GM23338 (cell line): ENCODE measurements around the gene MS4A13. TPM values are rescaled to one million over a fixed set of nuclear protein-coding genes. Genes with fewer than 3 reads are reported as not detected.

Source experiments
- ATAC-seq: fragments of 200-7000 bp; cut with Tn5 transposase; 3 replicates; pipeline ENCODE4 v1.9.1; 2020
- DNase-seq: peaks from one replicate; pipeline ENCODE4 v3.0.0-alpha.2; 2015; ENCODE audit warnings: low spot score
- H2AFZ ChIP-seq: fragments of 200-600 bp; sonication (generic); 2 replicates; pipeline ENCODE4 v1.8.0; 2016; ENCODE audit warnings: antibody characterized with exemption, mild to moderate bottlenecking, moderate library complexity
- H3F3A ChIP-seq: fragments of 200-600 bp; sonication (generic); replicated peaks from 2 replicates; pipeline ENCODE4 v1.8.0; 2017; ENCODE audit warnings: antibody characterized with exemption, mixed run types, low read depth
- H3K27ac ChIP-seq: fragments of 200-600 bp; sonication (generic); 2 replicates; pipeline ENCODE4 v1.6.1; 2016; ENCODE audit warnings: low read depth
- H3K27me3 ChIP-seq: fragments of 200-600 bp; sonication (generic); 2 replicates; pipeline ENCODE4 v1.8.0; 2016; ENCODE audit warnings: mild to moderate bottlenecking, mixed run types, moderate library complexity; ENCODE audit not compliant: insufficient read depth
- H3K36me3 ChIP-seq: fragments of 200-600 bp; sonication (generic); 2 replicates; pipeline ENCODE4 v1.8.0; 2016; ENCODE audit warnings: mild to moderate bottlenecking; ENCODE audit not compliant: insufficient read depth
- H3K4me1 ChIP-seq: fragments of 200-600 bp; sonication (generic); 2 replicates; pipeline ENCODE4 v1.8.0; 2016; ENCODE audit warnings: mild to moderate bottlenecking, moderate library complexity; ENCODE audit not compliant: insufficient read depth
- H3K4me2 ChIP-seq: fragments of 200-600 bp; sonication (generic); 2 replicates; pipeline ENCODE4 v1.7.1; 2017; ENCODE audit warnings: mixed run types
- H3K4me3 ChIP-seq: fragments of 200-600 bp; sonication (generic); 2 replicates; pipeline ENCODE4 v1.6.1; 2016; ENCODE audit warnings: mixed run types
- H3K79me2 ChIP-seq: fragments of 200-600 bp; sonication (generic); replicated peaks from 2 replicates; pipeline ENCODE4 v1.8.0; 2017; ENCODE audit warnings: mild to moderate bottlenecking; ENCODE audit not compliant: insufficient read depth
- H3K9me2 ChIP-seq: fragments of 200-600 bp; sonication (generic); 2 replicates; pipeline ENCODE4 v1.8.0; 2017; ENCODE audit not compliant: insufficient read depth
- H4K20me1 ChIP-seq: fragments of 200-600 bp; sonication (generic); replicated peaks from 2 replicates; pipeline ENCODE4 v1.8.0; 2017; ENCODE audit warnings: mild to moderate bottlenecking; ENCODE audit not compliant: insufficient read depth
- H3K27ac Mint-ChIP-seq: 2 replicates; pipeline ENCODE4 v1.8.0; 2020; ENCODE audit warnings: inconsistent platforms, mild to moderate bottlenecking, moderate library complexity, mixed read lengths
- H3K27me3 Mint-ChIP-seq: 3 replicates; pipeline ENCODE4 v1.8.0; 2022; ENCODE audit warnings: low read depth, mild to moderate bottlenecking, moderate library complexity, mixed read lengths, inconsistent platforms; ENCODE audit not compliant: insufficient read depth, poor library complexity
- H3K36me3 Mint-ChIP-seq: 3 replicates; pipeline ENCODE4 v1.8.0; 2021; ENCODE audit warnings: low read depth, mild to moderate bottlenecking, inconsistent platforms, moderate library complexity, mixed read lengths
- H3K4me1 Mint-ChIP-seq: 3 replicates; pipeline ENCODE4 v1.8.0; 2020; ENCODE audit warnings: mild to moderate bottlenecking, inconsistent platforms, mixed read lengths
- H3K4me3 Mint-ChIP-seq: 3 replicates; pipeline ENCODE4 v1.8.0; 2021; ENCODE audit warnings: moderate library complexity, mild to moderate bottlenecking, inconsistent platforms, mixed read lengths
- H3K9me3 Mint-ChIP-seq: 3 replicates; pipeline ENCODE4 v1.8.0; 2020; ENCODE audit warnings: moderate library complexity, mild to moderate bottlenecking, inconsistent platforms, mixed read lengths
- CREB1 ChIP-seq: fragments of 250-450 bp; sonication (Bioruptor Pico); IDR thresholded peaks from 2 replicates; pipeline ENCODE4 v1.5.0; 2020; ENCODE audit warnings: low read depth, mild to moderate bottlenecking, moderate library complexity
- CTCF ChIP-seq, 2 experiments: fragments of 200-600 bp in 1 of 2; sonication (generic) in 1 of 2; conservative IDR thresholded peaks; 2 replicates each; pipeline versions ENCODE4 v1.5.1 to v1.6.1; 2016 to 2017; ENCODE audit warnings: antibody characterized with exemption in 2 of 2, low read depth in 2 of 2, mild to moderate bottlenecking in 2 of 2, moderate library complexity in 1 of 2
- ETS1 ChIP-seq: IDR thresholded peaks from 2 replicates; pipeline ENCODE4 v1.6.1; 2016; ENCODE audit warnings: antibody characterized with exemption
- EZH2 ChIP-seq: fragments of 200-600 bp; sonication (generic); IDR thresholded peaks from one replicate; pipeline ENCODE4 v1.8.0; 2017; ENCODE audit warnings: antibody characterized with exemption, mild to moderate bottlenecking, low read depth; ENCODE audit not compliant: unreplicated experiment
- EZH2phosphoT487 ChIP-seq: fragments of 200-600 bp; sonication (generic); IDR thresholded peaks from one replicate; pipeline ENCODE4 v1.8.1; 2018; ENCODE audit warnings: antibody characterized with exemption; ENCODE audit not compliant: unreplicated experiment
- JUNB ChIP-seq: IDR thresholded peaks from one replicate; pipeline ENCODE4 v1.6.1; 2016; ENCODE audit warnings: antibody characterized with exemption; ENCODE audit not compliant: unreplicated experiment
- NANOG ChIP-seq: IDR thresholded peaks from 2 replicates; pipeline ENCODE4 v1.6.1; 2016; ENCODE audit warnings: antibody characterized with exemption, borderline replicate concordance
- POLR2AphosphoS5 ChIP-seq: IDR thresholded peaks from 2 replicates; pipeline ENCODE4 v1.6.1; 2016; ENCODE audit warnings: antibody characterized with exemption, low read depth
- REST ChIP-seq: IDR thresholded peaks from one replicate; pipeline ENCODE4 v1.6.1; 2018; ENCODE audit warnings: antibody characterized with exemption; ENCODE audit not compliant: unreplicated experiment
- STAT1 ChIP-seq: IDR thresholded peaks from one replicate; pipeline ENCODE4 v1.6.1; 2016; ENCODE audit warnings: antibody characterized with exemption; ENCODE audit not compliant: unreplicated experiment
- ZNF114 ChIP-seq: fragments of 250-450 bp; sonication (Bioruptor Pico); IDR thresholded peaks from 2 replicates; pipeline ENCODE4 v1.5.0; 2020; ENCODE audit warnings: mild to moderate bottlenecking, moderate library complexity
- ZNF331 ChIP-seq: fragments of 250-450 bp; sonication (Bioruptor Pico); IDR thresholded peaks from 2 replicates; pipeline ENCODE4 v1.5.0; 2020; ENCODE audit warnings: low read depth, mild to moderate bottlenecking, moderate library complexity
- polyA plus RNA-seq: library from polyadenylated mRNA; unstranded; fragments of >200 nt; fragmentation: Nextera tagmentation; extraction: Ambion mirVana; gene quantifications from 2 replicates; pipeline ENCODE4 v1.2.1, GENCODE V29; 2016
- total RNA-seq: library from RNA; depleted of rRNA; stranded (reverse); fragments of >200 nt; shearing (Covaris generic); gene quantifications from 2 replicates; pipeline ENCODE4 v1.2.3, GENCODE V29; 2014
- TF ChIP-seq, protein P1 (sequence below): fragments of 250-450 bp; sonication (Bioruptor Pico); IDR thresholded peaks from 2 replicates; pipeline ENCODE4 v1.5.0; 2020; ENCODE audit warnings: mild to moderate bottlenecking, moderate library complexity

MS4A13 gene
- total and polyA plus RNA-seq, 2 experiments from 2014 or later, result not detected

DNA sequence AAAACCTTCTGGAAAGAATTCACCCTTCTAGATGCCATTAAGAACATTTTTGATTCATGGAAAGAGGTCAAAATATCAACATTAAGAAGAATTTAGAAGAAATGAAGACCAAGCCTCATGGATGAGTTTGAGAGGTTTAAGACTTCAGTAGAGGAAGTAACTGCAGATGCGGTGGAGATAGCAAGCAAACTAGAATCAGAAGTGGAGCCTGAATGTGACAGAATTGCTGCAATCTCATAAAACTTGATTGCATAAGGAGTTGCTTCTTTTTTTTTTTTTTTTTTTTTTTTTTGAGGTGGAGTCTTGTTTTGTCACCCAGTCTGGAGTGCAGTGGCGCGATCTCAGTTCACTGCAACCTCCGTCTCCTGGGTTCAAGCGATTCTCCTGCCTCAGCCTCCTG lies 51.6 kb downstream of the MS4A13 start:
- H3K79me2 ChIP-seq, result no peaks in the 10 kb centered on the region
- Mint-ChIP-seq H3K4me3 (no peak overlapping the region), H3K4me1 (no peaks in the 10 kb centered on the region), H3K27ac (no peak overlapping the region), H3K36me3 (peaks cover 20% of the 10 kb centered on the region), H3K9me3 (peaks cover 26% of the 10 kb centered on the region), H3K27me3 (peaks cover 3% of the 10 kb centered on the region)
- no peak overlapping the region for H2AFZ ChIP-seq
- H3K27me3 ChIP-seq, result no peaks in the 10 kb centered on the region
- no peaks in the 10 kb centered on the region for H3K4me1 ChIP-seq
- H3K4me2 ChIP-seq, result no peak overlapping the region
- H3K9me2 ChIP-seq, result peaks cover 13% of the 10 kb centered on the region
- H3K27ac ChIP-seq, result no peak overlapping the region
- no peaks in the 10 kb centered on the region for H3F3A ChIP-seq
- TF ChIP-seq REST (no peak), EZH2phosphoT487 (no peak), POLR2AphosphoS5 (no peak), ETS1 (no peak), CREB1 (no peak), ZNF114 (CRISPR knock-in tag) (no peak), STAT1 (no peak), NANOG (no peak), JUNB (no peak), ZNF331 (CRISPR knock-in tag) (no peak), EZH2 (no peak), CTCF (conservative IDR thresholded peaks at IDR 0.05; ENCODE audit: low read depth in 2 of 2) (no peak)
- TF ChIP-seq, protein P1, sequence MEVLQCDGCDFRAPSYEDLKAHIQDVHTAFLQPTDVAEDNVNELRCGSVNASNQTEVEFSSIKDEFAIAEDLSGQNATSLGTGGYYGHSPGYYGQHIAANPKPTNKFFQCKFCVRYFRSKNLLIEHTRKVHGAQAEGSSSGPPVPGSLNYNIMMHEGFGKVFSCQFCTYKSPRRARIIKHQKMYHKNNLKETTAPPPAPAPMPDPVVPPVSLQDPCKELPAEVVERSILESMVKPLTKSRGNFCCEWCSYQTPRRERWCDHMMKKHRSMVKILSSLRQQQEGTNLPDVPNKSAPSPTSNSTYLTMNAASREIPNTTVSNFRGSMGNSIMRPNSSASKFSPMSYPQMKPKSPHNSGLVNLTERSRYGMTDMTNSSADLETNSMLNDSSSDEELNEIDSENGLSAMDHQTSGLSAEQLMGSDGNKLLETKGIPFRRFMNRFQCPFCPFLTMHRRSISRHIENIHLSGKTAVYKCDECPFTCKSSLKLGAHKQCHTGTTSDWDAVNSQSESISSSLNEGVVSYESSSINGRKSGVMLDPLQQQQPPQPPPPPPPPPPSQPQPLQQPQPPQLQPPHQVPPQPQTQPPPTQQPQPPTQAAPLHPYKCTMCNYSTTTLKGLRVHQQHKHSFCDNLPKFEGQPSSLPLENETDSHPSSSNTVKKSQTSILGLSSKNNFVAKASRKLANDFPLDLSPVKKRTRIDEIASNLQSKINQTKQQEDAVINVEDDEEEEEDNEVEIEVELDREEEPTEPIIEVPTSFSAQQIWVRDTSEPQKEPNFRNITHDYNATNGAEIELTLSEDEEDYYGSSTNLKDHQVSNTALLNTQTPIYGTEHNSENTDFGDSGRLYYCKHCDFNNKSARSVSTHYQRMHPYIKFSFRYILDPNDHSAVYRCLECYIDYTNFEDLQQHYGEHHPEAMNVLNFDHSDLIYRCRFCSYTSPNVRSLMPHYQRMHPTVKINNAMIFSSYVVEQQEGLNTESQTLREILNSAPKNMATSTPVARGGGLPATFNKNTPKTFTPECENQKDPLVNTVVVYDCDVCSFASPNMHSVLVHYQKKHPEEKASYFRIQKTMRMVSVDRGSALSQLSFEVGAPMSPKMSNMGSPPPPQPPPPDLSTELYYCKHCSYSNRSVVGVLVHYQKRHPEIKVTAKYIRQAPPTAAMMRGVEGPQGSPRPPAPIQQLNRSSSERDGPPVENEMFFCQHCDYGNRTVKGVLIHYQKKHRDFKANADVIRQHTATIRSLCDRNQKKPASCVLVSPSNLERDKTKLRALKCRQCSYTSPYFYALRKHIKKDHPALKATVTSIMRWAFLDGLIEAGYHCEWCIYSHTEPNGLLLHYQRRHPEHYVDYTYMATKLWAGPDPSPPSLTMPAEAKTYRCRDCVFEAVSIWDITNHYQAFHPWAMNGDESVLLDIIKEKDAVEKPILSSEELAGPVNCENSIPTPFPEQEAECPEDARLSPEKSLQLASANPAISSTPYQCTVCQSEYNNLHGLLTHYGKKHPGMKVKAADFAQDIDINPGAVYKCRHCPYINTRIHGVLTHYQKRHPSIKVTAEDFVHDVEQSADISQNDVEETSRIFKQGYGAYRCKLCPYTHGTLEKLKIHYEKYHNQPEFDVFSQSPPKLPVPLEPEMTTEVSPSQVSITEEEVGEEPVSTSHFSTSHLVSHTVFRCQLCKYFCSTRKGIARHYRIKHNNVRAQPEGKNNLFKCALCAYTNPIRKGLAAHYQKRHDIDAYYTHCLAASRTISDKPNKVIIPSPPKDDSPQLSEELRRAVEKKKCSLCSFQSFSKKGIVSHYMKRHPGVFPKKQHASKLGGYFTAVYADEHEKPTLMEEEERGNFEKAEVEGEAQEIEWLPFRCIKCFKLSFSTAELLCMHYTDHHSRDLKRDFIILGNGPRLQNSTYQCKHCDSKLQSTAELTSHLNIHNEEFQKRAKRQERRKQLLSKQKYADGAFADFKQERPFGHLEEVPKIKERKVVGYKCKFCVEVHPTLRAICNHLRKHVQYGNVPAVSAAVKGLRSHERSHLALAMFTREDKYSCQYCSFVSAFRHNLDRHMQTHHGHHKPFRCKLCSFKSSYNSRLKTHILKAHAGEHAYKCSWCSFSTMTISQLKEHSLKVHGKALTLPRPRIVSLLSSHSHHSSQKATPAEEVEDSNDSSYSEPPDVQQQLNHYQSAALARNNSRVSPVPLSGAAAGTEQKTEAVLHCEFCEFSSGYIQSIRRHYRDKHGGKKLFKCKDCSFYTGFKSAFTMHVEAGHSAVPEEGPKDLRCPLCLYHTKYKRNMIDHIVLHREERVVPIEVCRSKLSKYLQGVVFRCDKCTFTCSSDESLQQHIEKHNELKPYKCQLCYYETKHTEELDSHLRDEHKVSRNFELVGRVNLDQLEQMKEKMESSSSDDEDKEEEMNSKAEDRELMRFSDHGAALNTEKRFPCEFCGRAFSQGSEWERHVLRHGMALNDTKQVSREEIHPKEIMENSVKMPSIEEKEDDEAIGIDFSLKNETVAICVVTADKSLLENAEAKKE (CRISPR knock-in tag), result no peak
- no peak for DNase-seq
- ATAC-seq, result no peak
- no peaks in the 10 kb centered on the region for H4K20me1 ChIP-seq
- H3K36me3 ChIP-seq, result no peaks in the 10 kb centered on the region
- H3K4me3 ChIP-seq, result no peak overlapping the region
